T-helper 1 cell treated with Interleukin-12 subunit alpha and Interleukin-12 subunit beta and Interleukin-4 antibody, amounts not matched to agents 30 ng/mL and 1 ng/mL, for 36 hours (primary cell): Measurements from ENCODE around the gene RRP8. TPM values are rescaled to one million over a fixed set of nuclear protein-coding genes. Genes with fewer than 3 reads are reported as not detected.

Experiments
- intact Hi-C: fragments of 100-400 bp; cut with micrococcal nuclease; formaldehyde crosslinking; loops from one replicate; pipeline ENCODE4 v1.15.1; 2024
- total RNA-seq: library from RNA; stranded (reverse); gene quantifications from 2 replicates; pipeline ENCODE4 v1.2.3, GENCODE V29; 2022

RRP8 gene
- total RNA-seq, 1 donor from 2014 or later: 28.2 TPM

GRCh38 chr11:6619004-6619745 is 15.8 kb upstream of the RRP8 start, which contains the start of gene TPP1:
TSS of gene TPP1 (minus strand) at chr11:6619422. CDS start at chr11:6619400, 22 bp downstream.
- intact Hi-C loops: loop anchor here (1.0 to 10.0 kb wide), 11 partner anchors 8 to 994 kb away; partner anchors contain the start of genes ARFIP2, ILK, MRPL17 and PPFIBP2

GRCh38 chr11:6618117-6619003 is 14.9 kb upstream of the RRP8 start:
- intact Hi-C loops: loop anchor here (1.0 to 10.0 kb wide), 11 partner anchors 7 to 994 kb away; partner anchors contain the start of genes ARFIP2, ILK, MRPL17 and PPFIBP2

GRCh38 chr11:6617315-6617781 is 13.9 kb upstream of the RRP8 start:
- intact Hi-C loops: loop anchor here (10.0 kb wide), 1 partner anchor 993 kb away; the partner anchor contains the start of gene TRIM34

- intact Hi-C loops: loop anchor here (10.0 kb wide), 1 partner anchor 992 kb away; the partner anchor contains the start of gene TRIM34
Observed at GRCh38 chr11:6616596-6617250, 13.3 kb upstream of the RRP8 start.

- intact Hi-C loops: loop anchor here (10.0 kb wide), 1 partner anchor 991 kb away; the partner anchor contains the start of gene TRIM34
Observed at GRCh38 chr11:6615882-6616585, 12.6 kb upstream of the RRP8 start.

GRCh38 chr11:6615046-6615445 is 11.6 kb upstream of the RRP8 start:
- intact Hi-C loops: loop anchor here (10.0 kb wide), 1 partner anchor 990 kb away; the partner anchor contains the start of gene TRIM34

- intact Hi-C loops: loop anchor here (5.0 to 10.0 kb wide), 2 partner anchors 292 to 990 kb away; partner anchors contain the start of genes CAVIN3 and TRIM34
Observed at GRCh38 chr11:6614446-6614845, 11.0 kb upstream of the RRP8 start.

- intact Hi-C loops: loop anchor here (2.0 to 10.0 kb wide), 3 partner anchors 291 to 989 kb away; partner anchors contain the start of genes CAVIN3, TRIM22 and TRIM34
Observed at GRCh38 chr11:6613496-6613895, 10.1 kb upstream of the RRP8 start.

- intact Hi-C loops: loop anchor here (1.0 to 10.0 kb wide), 12 partner anchors 9 to 1375 kb away; partner anchors contain the start of genes ARFIP2, CAVIN3, EIF3F and FHIP1B
Observed at GRCh38 chr11:6612213-6613041, 9.0 kb upstream of the RRP8 start, which contains the start of gene TAF10. TSS of gene TAF10 (minus strand) at chr11:6612216. CDS start at chr11:6612189, 27 bp downstream.

GRCh38 chr11:6611963-6612212 is 8.5 kb upstream of the RRP8 start:
- intact Hi-C loops: loop anchor here (1.0 to 10.0 kb wide), 13 partner anchors 7 to 1375 kb away; partner anchors contain the start of genes ARFIP2, CAVIN3, EIF3F and FHIP1B

GRCh38 chr11:6611092-6611962 is 7.9 kb upstream of the RRP8 start:
- intact Hi-C loops: loop anchor here (1.0 to 10.0 kb wide), 3 partner anchors 8 to 987 kb away; partner anchors contain the start of genes CAVIN3, TPP1 and TRIM34

- intact Hi-C loops: loop anchor here (5.0 to 10.0 kb wide), 2 partner anchors 288 to 986 kb away; partner anchors contain the start of genes CAVIN3 and TRIM34
Observed at GRCh38 chr11:6610591-6610990, 7.2 kb upstream of the RRP8 start.

- intact Hi-C loops: loop anchor here (5.0 to 10.0 kb wide), 2 partner anchors 287 to 985 kb away; partner anchors contain the start of genes CAVIN3 and TRIM34
Observed at GRCh38 chr11:6609502-6610015, 6.1 kb upstream of the RRP8 start.

- intact Hi-C loops: no loop called here
Observed at GRCh38 chr11:6608726-6609501, 5.5 kb upstream of the RRP8 start.

- intact Hi-C loops: no loop called here
Observed at GRCh38 chr11:6608011-6608410, 4.6 kb upstream of the RRP8 start.

- intact Hi-C loops: no loop called here
Observed at GRCh38 chr11:6607190-6607795, 3.9 kb upstream of the RRP8 start.
